HepG2 (cell line): ENCODE measurements around the gene TBC1D10B. TPM values are rescaled to one million over a fixed set of nuclear protein-coding genes. Genes with fewer than 3 reads are reported as not detected.

Experiments
- ATAC-seq: fragments of 200-7000 bp; cut with Tn5 transposase; 3 replicates; pipeline ENCODE4 v1.9.1; 2020; ENCODE audit warnings: mild to moderate bottlenecking, moderate library complexity
- BruUV-seq: library from RNA; stranded (reverse); fragments of 400-500 nt; replicated peaks from 2 replicates; lab custom pipeline; 2021; lab: Mats Ljungman, UMichigan
- CTCF ChIA-PET: fragments of 300-600 bp; formaldehyde crosslinking; extraction: SDS; loops from one replicate; lab custom pipeline; 2021; ENCODE audit warnings: low total read pairs, inconsistent platforms, low intra/inter-chr PET ratio; lab: Yijun Ruan, JAX
- POLR2A ChIA-PET: fragments of 350-600 bp; sonication (Branson Sonifier 250); formaldehyde crosslinking; loops from one replicate; lab custom pipeline; 2020; ENCODE audit warnings: antibody characterized with exemption, inconsistent platforms; lab: Yijun Ruan, JAX
- DNase-seq: peaks from one replicate; pipeline ENCODE4 v3.0.0-alpha.2; 2015; ENCODE audit warnings: low spot score
- FAIRE-seq: peaks from 3 replicates; lab custom pipeline; 2011; peaks lifted over from hg19 to GRCh38; lab: Jason Lieb, UNC
- H2AFZ ChIP-seq: one replicate; pipeline ENCODE4 v1.6.1; 2011; ENCODE audit warnings: low read length, inconsistent platforms
- H3K27ac ChIP-seq: fragments of 300-600 bp; 3 replicates; pipeline ENCODE4 v1.8.0; 2011; ENCODE audit warnings: mixed run types, mild to moderate bottlenecking, mixed read lengths, low read length, inconsistent platforms; ENCODE audit not compliant: insufficient read depth; ENCODE audit errors: extremely low read length
- H3K27me3 ChIP-seq, 2 experiments: fragments of 200-600 bp in 1 of 2; 2 replicates in 1 of 2; 3 replicates in 1 of 2; pipeline versions ENCODE4 v1.6.0 to v1.8.0; 2011; ENCODE audit warnings: low read length in 2 of 2, mild to moderate bottlenecking in 2 of 2, moderate library complexity in 2 of 2, inconsistent platforms in 1 of 2; ENCODE audit not compliant: insufficient read depth in 2 of 2, control insufficient read depth in 1 of 2
- H3K36me3 ChIP-seq, 2 experiments: fragments of 200-600 bp in 1 of 2; replicated peaks in 1 of 2; 2 replicates in 1 of 2; 3 replicates in 1 of 2; pipeline versions ENCODE4 v1.5.1 to v1.8.0; 2011; ENCODE audit warnings: low read length in 2 of 2, inconsistent platforms in 1 of 2; ENCODE audit not compliant: insufficient read depth in 2 of 2, control insufficient read depth in 1 of 2
- H3K4me1 ChIP-seq: 2 replicates; pipeline ENCODE4 v1.5.1; 2012; ENCODE audit warnings: low read length, inconsistent platforms; ENCODE audit not compliant: insufficient read depth
- H3K4me2 ChIP-seq: 2 replicates; pipeline ENCODE4 v1.6.0; 2011; ENCODE audit warnings: low read depth, low read length, inconsistent platforms
- H3K4me3 ChIP-seq, 3 experiments: fragments of 200-600 bp in 1 of 3; sonication (generic), shearing (Covaris generic) in 1 of 3; replicated peaks in 1 of 3; 2 replicates each; pipeline ENCODE4 v1.5.1; 2011 to 2016; ENCODE audit warnings: low read length in 3 of 3, inconsistent platforms in 2 of 3, low read depth in 2 of 3, mild to moderate bottlenecking in 2 of 3, control low read depth in 1 of 3, mixed read lengths in 1 of 3; ENCODE audit not compliant: insufficient read depth in 1 of 3
- H3K79me2 ChIP-seq: one replicate; pipeline ENCODE4 v1.6.1; 2011; ENCODE audit warnings: low read length, inconsistent platforms; ENCODE audit not compliant: insufficient read depth
- H3K9ac ChIP-seq: 2 replicates; pipeline ENCODE4 v1.6.0; 2011; ENCODE audit warnings: mild to moderate bottlenecking, low read depth, low read length, inconsistent platforms; ENCODE audit not compliant: insufficient read depth
- H3K9me3 ChIP-seq: 2 replicates; pipeline ENCODE4 v1.5.1; 2012; ENCODE audit warnings: mild to moderate bottlenecking, low read length
- H4K20me1 ChIP-seq: 2 replicates; pipeline ENCODE4 v1.6.0; 2011; ENCODE audit warnings: inconsistent platforms, mild to moderate bottlenecking, low read length, moderate library complexity; ENCODE audit not compliant: insufficient read depth
- CCAR2 ChIP-seq: fragments of 200-400 bp; formaldehyde crosslinking; optimal IDR thresholded peaks from 2 replicates; pipeline ENCODE3; 2018; ENCODE audit warnings: low read depth, mild to moderate bottlenecking, low read length, moderate library complexity
- FOXC1 ChIP-seq: sonication (generic); formaldehyde crosslinking; IDR thresholded peaks from 2 replicates; pipeline ENCODE4 v1.8.0; 2022; ENCODE audit warnings: mild to moderate bottlenecking, missing genetic modification reagents, borderline replicate concordance
- NFKB2 ChIP-seq: sonication (generic); formaldehyde crosslinking; IDR thresholded peaks from 2 replicates; pipeline ENCODE4 v1.4.0; 2020; ENCODE audit warnings: missing genetic modification reagents, borderline replicate concordance
- WIZ ChIP-seq: sonication (generic); formaldehyde crosslinking; IDR thresholded peaks from 2 replicates; pipeline ENCODE4 v1.5.1; 2020; ENCODE audit warnings: mild to moderate bottlenecking, missing genetic modification reagents
- ZBTB26 ChIP-seq: IDR thresholded peaks from 2 replicates; pipeline ENCODE4 v1.6.1; 2016; ENCODE audit warnings: missing compliant biosample characterization, missing genetic modification reagents, borderline replicate concordance
- ZBTB38 ChIP-seq: sonication (generic); formaldehyde crosslinking; IDR thresholded peaks from 2 replicates; pipeline ENCODE4 v1.5.1; 2020; ENCODE audit warnings: mild to moderate bottlenecking, missing genetic modification reagents
- ZKSCAN5 ChIP-seq: sonication (generic); formaldehyde crosslinking; IDR thresholded peaks from 2 replicates; pipeline ENCODE4 v1.5.1; 2020; ENCODE audit warnings: mild to moderate bottlenecking, missing genetic modification reagents
- ZNF501 ChIP-seq: sonication (generic); formaldehyde crosslinking; IDR thresholded peaks from 2 replicates; pipeline ENCODE4 v1.5.1; 2020; ENCODE audit warnings: mild to moderate bottlenecking, moderate library complexity, missing genetic modification reagents
- ZNF512B ChIP-seq: sonication (generic); formaldehyde crosslinking; IDR thresholded peaks from 2 replicates; pipeline ENCODE4 v1.5.1; 2020; ENCODE audit warnings: missing genetic modification reagents, mild to moderate bottlenecking, borderline replicate concordance
- ZNF713 ChIP-seq: sonication (generic); formaldehyde crosslinking; IDR thresholded peaks from 2 replicates; pipeline ENCODE4 v1.4.0; 2020; ENCODE audit warnings: mild to moderate bottlenecking, missing genetic modification reagents
- ZNF768 ChIP-seq: sonication (generic); formaldehyde crosslinking; IDR thresholded peaks from 2 replicates; pipeline ENCODE4 v1.4.0; 2020; ENCODE audit warnings: missing genetic modification reagents
- ZNF770 ChIP-seq: sonication (generic); formaldehyde crosslinking; IDR thresholded peaks from 2 replicates; pipeline ENCODE4 v1.5.0; 2020; ENCODE audit warnings: mild to moderate bottlenecking, missing genetic modification reagents
- WGBS: methylation state at CpG from one replicate; pipeline ENCODE4 v1.1.6; 2017; ENCODE audit warnings: low lambda C conversion rate; 5-methylcytosine and 5-hydroxymethylcytosine counted together
- in situ Hi-C: cut with HindIII; loops from 2 replicates; pipeline ENCODE4 v1.10.0; 2017; ENCODE audit warnings: low pct_unique_long_range_greater_than_20kb; ENCODE audit not compliant: extremely low pct_ligation_motif_present
- intact Hi-C: fragments of 100-400 bp; cut with micrococcal nuclease; formaldehyde crosslinking; loops from one replicate; pipeline ENCODE4 v1.10.0; 2022; ENCODE audit not compliant: unreplicated experiment
- polyA plus RNA-seq, 8 experiments: library from polyadenylated mRNA; depleted of rRNA in 3 of 8; stranded (reverse) in 7 of 8; unstranded in 1 of 8; fragments of >200 nt; fragmentation: Illumina TruSeq in 4 of 8; extraction: Trizol in 4 of 8; gene quantifications; 2 replicates each; pipeline versions ENCODE4 v1.2.1 to v1.2.3, GENCODE V29; 2011 to 2016; ENCODE audit warnings: low read depth in 4 of 8, missing spikeins in 1 of 8, mixed read lengths in 1 of 8; ENCODE audit not compliant: insufficient read depth in 1 of 8
- total RNA-seq, 5 experiments: library from RNA; depleted of rRNA; stranded (reverse); fragments of >200 nt; fragmentation: Illumina TruSeq; extraction: Trizol; gene quantifications; 2 replicates each; pipeline ENCODE4 v1.2.3, GENCODE V29; 2016; ENCODE audit warnings: low read depth in 1 of 5

Gene TBC1D10B
- total and polyA plus RNA-seq, 2 of the 13 experiments (the other 11 are each of a cell fraction or from before 2014, with no cell fraction given), result 15.7 to 24.8 TPM

GRCh38 chr16:30377812-30378235 is 7.5 kb upstream of the TBC1D10B start (continued):
- TF ChIP-seq ZNF501 (CRISPR knock-in tag) (peak; percentile 86; the same call in 1 of the 2 replicates), ZNF768 (CRISPR knock-in tag) (peak; percentile 45; the same call in 1 of the 2 replicates)

- WGBS, result 73% methylated on average over 28 of the region's 29 CpGs
- DNase-seq (no peak), FAIRE-seq (peak; percentile 30), ATAC-seq (no peak)
- Histone ChIP-seq H3K27me3 (no peaks in the 10 kb centered on the region), H3K9me3 (no peaks in the 10 kb centered on the region), H3K4me2 (peak overlapping the region; percentile 97), H3K4me3 (peak overlapping the region; percentile 19 to 97 (median 46); a peak in 5 of 6 replicates), H3K79me2 (peaks cover 2% of the 10 kb centered on the region), H4K20me1 (no peaks in the 10 kb centered on the region), H3K27ac (peak overlapping the region; percentile 90), H3K9ac (peak overlapping the region; percentile 57), H3K36me3 (no peaks in the 10 kb centered on the region), H3K4me1 (peaks cover 58% of the 10 kb centered on the region), H2AFZ (no peak overlapping the region)
- intact Hi-C loops (no loop called here), in situ Hi-C loops (no loop called here)
- ChIA-PET CTCF (no interaction called here), POLR2A (interaction anchor here (0.8 to 2.0 kb wide), 5 partner anchors 13 to 32 kb away, joined by 3 to 7 read pairs (median 3); partner anchors contain the start of gene CD2BP2)
- TSS peak; percentile 74 for BruUV-seq
- 0 out of 2 replicates have a peak, but pooled peaks have one; percentile 20 for TF ChIP-seq ZBTB38 (CRISPR knock-in tag)
- no peak for TF ChIP-seq WIZ (CRISPR knock-in tag)
- 0 out of 2 replicates have a peak, but pooled peaks have one; percentile 5 for TF ChIP-seq ZNF770 (CRISPR knock-in tag)
- no peak for TF ChIP-seq ZBTB26
- TF ChIP-seq ZNF512B (CRISPR knock-in tag), result 0 out of 2 replicates have a peak, but pooled peaks have one; percentile 13
- no peak for TF ChIP-seq CCAR2
- peak; percentile 74; the same call in 1 of the 2 replicates for TF ChIP-seq ZNF713
- no peak for TF ChIP-seq NFKB2 (CRISPR knock-in tag)
- 0 out of 2 replicates have a peak, but pooled peaks have one; percentile 20 for TF ChIP-seq ZKSCAN5 (CRISPR knock-in tag)
- no peak for TF ChIP-seq ZNF768 (CRISPR knock-in tag)
- 0 out of 2 replicates have a peak, but pooled peaks have one; percentile 27 for TF ChIP-seq FOXC1 (CRISPR knock-in tag)
These were observed 6.9 kb upstream of the TBC1D10B start for GRCh38 chr16:30377050-30377811.
